Heart left ventricle (tissue), 16 donors: Measurements from ENCODE around the gene MPRIP. TPM values are rescaled to one million over a fixed set of nuclear protein-coding genes. Genes with fewer than 3 reads are reported as not detected.

ENCODE experiments used
- ATAC-seq, 4 donors: fragments of 200-7000 bp; cut with Tn5 transposase; one replicate each; pipeline ENCODE4 v1.9.1; 2020 to 2022; ENCODE audit warnings: moderate library complexity in 4 of 4, mild to moderate bottlenecking in 3 of 4, moderate number of reproducible peaks in 1 of 4
- DNase-seq, 5 donors: peaks; one replicate each; pipeline ENCODE4 v3.0.0-alpha.2; 2020
- H3K27ac ChIP-seq, 12 donors: fragments of 200-600 bp; sonication (generic) in 4 of 12; one replicate each; pipeline versions ENCODE4 v1.5.0 to v1.8.0; 2016 to 2022; ENCODE audit warnings: mild to moderate bottlenecking in 2 of 12
- H3K27me3 ChIP-seq, 9 donors: fragments of 200-600 bp; sonication (generic) in 2 of 9; one replicate each; pipeline versions ENCODE4 v1.5.1 to v1.8.0; 2016 to 2022; ENCODE audit warnings: mild to moderate bottlenecking in 3 of 9
- H3K36me3 ChIP-seq, 9 donors: fragments of 200-600 bp; sonication (generic) in 2 of 9; one replicate each; pipeline versions ENCODE4 v1.5.0 to v1.8.0; 2018 to 2022; ENCODE audit warnings: mild to moderate bottlenecking in 2 of 9
- H3K4me1 ChIP-seq, 12 donors: fragments of 200-600 bp; sonication (generic) in 4 of 12; one replicate each; pipeline versions ENCODE4 v1.5.0 to v1.8.0; 2016 to 2022; ENCODE audit warnings: mild to moderate bottlenecking in 3 of 12
- H3K4me3 ChIP-seq, 12 donors: fragments of 200-600 bp; sonication (generic) in 4 of 12; one replicate each; pipeline versions ENCODE4 v1.5.0 to v1.8.0; 2017 to 2022; ENCODE audit warnings: mild to moderate bottlenecking in 9 of 12, moderate library complexity in 4 of 12
- H3K9me3 ChIP-seq, 12 donors: fragments of 200-600 bp; sonication (generic) in 4 of 12; one replicate each; pipeline versions ENCODE4 v1.5.0 to v1.8.0; 2016 to 2022; ENCODE audit warnings: mild to moderate bottlenecking in 1 of 12
- POLR2A ChIP-seq, 2 donors: fragments of 450-650 bp; IDR thresholded peaks; one replicate each; pipeline ENCODE4 v1.6.1; 2017; ENCODE audit warnings: antibody characterized with exemption in 2 of 2, mild to moderate bottlenecking in 2 of 2, moderate library complexity in 2 of 2
- WGBS, 4 donors: extraction: QIAGEN DNeasy Blood & Tissue Kit in 2 of 4; methylation state at CpG; one replicate each; pipeline versions ENCODE4 v1.1.5 to v1.1.7; 2013 to 2018; 5-methylcytosine and 5-hydroxymethylcytosine counted together
- intact Hi-C, 10 donors: fragments of 100-400 bp; cut with DNase I; formaldehyde crosslinking; loops; one replicate each; pipeline versions ENCODE4 v1.11.1 to v1.14.2; 2022
- polyA plus RNA-seq, 2 donors: library from polyadenylated mRNA; stranded (reverse); fragments of 200-250 nt; gene quantifications; one replicate each; pipeline ENCODE4 v1.2.3, GENCODE V29; 2013
- total RNA-seq, 9 donors: library from RNA; depleted of rRNA in 2 of 9; stranded (reverse); fragments of >200 nt in 2 of 9; fragmentation: NEBNext Ultra II Directional in 3 of 9; extraction: Animal tissue kit (Norgen Biotek cat#: 25700) in 3 of 9; gene quantifications; one replicate each; pipeline versions ENCODE4 v1.1.0 to v1.2.4, GENCODE V29; 2016 to 2023
- TF ChIP-seq, protein P1 (sequence below), 12 donors: fragments of 200-600 bp; sonication (generic) in 4 of 12; IDR thresholded peaks; one replicate each; pipeline versions ENCODE4 v1.5.0 to v1.8.0; 2018 to 2022; ENCODE audit warnings: antibody characterized with exemption in 12 of 12, mild to moderate bottlenecking in 5 of 12
- donor health status: ischemic (EF 13 %, LVEDD 7.1; RV severe dilation, severe dysfunction).
- donor health status: healthy with polysubstance abuse.
- donor health status: DM: no; HTN: yes; CAD: no.
- donor health status: DM: no; HTN: no; CAD: no.
- donor health status: ischemic (EF 25% LVEDD 6.9; RV normal size, moderate dysfunction).
- donor health status: ischemic (EF 25% LVEDD 5.7; RV mildly dilated, moderate dysfunction).
- donor health status: healthy.
- donor health status: DM: yes; HTN: yes; CAD: no.
- donor health status: ischemic (EF 35%, LVEDD 5.7; RV mildly dilated, moderate dysfunction).
- donor health status: nonischemic (EF 11% LVEDD 7.7; RV severe dilation, severe dysfunction).
- donor health status: DM: yes; HTN: yes; CAD: no.
- donor health status: PGD.
- donor health status: ischemic (EF 29% LVEDD 5.4; RV normal size, mild dysfunction).
- donor health status: nonischemic (EF 23%, LVEDD 6.1; RV moderate dilation, normal function).

MPRIP gene
- total and polyA plus RNA-seq, 11 donors, result 131 to 686 (median 343) TPM

DNA sequence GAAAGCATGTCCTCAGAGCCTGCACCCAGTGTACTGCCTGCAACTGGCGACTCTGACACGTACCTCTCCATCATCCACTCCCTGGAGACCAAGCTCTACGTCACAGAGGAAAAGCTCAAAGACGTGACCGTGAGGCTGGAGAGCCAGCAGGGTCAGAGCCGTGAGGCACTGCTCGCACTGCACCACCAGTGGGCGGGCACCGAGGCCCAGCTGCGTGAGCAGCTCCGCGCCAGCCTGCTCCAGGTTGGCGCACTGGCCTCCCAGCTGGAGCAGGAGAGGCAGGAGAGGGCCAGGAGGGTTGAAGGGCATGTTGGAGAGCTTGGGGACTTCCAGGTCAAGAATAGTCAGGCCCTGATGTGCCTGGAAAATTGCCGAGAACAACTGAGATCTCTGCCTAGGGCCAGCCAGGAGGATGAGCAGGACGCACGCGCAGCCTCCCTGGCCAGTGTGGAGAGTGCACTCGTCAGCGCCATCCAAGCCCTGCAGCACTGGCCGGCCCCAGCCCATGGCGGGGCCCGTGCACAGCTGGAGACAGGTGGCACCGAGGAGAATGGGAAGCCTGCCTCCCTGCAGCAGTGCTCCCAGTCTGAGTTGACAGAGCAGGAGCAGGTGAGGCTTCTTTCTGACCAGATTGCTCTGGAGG lies 123.5 kb downstream of the MPRIP start:
- Histone ChIP-seq H3K36me3 (peaks cover 2 to 98% (median 84%) of the 10 kb centered on the region in 9 donors), H3K9me3 (no peaks in the 10 kb centered on the region), H3K27me3 (no peaks in the 10 kb centered on the region), H3K4me1 (peaks cover 0 to 22% (median 4%) of the 10 kb centered on the region in 12 donors), H3K4me3 (no peak overlapping the region), H3K27ac (no peak overlapping the region)
- WGBS, 4 donors, result 86 to 92% (median 91%) methylated on average over 18 to 23 of the region's 23 CpGs
- TF ChIP-seq, protein P1, sequence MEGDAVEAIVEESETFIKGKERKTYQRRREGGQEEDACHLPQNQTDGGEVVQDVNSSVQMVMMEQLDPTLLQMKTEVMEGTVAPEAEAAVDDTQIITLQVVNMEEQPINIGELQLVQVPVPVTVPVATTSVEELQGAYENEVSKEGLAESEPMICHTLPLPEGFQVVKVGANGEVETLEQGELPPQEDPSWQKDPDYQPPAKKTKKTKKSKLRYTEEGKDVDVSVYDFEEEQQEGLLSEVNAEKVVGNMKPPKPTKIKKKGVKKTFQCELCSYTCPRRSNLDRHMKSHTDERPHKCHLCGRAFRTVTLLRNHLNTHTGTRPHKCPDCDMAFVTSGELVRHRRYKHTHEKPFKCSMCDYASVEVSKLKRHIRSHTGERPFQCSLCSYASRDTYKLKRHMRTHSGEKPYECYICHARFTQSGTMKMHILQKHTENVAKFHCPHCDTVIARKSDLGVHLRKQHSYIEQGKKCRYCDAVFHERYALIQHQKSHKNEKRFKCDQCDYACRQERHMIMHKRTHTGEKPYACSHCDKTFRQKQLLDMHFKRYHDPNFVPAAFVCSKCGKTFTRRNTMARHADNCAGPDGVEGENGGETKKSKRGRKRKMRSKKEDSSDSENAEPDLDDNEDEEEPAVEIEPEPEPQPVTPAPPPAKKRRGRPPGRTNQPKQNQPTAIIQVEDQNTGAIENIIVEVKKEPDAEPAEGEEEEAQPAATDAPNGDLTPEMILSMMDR (IDR thresholded peaks at IDR 0.05), result no peak
- TF ChIP-seq POLR2A (IDR thresholded peaks at IDR 0.05), result no peak
- no peak for ATAC-seq
- peak in 1 of 5 donors; percentile 33 for DNase-seq
- intact Hi-C loops, result no loop called here

DNA sequence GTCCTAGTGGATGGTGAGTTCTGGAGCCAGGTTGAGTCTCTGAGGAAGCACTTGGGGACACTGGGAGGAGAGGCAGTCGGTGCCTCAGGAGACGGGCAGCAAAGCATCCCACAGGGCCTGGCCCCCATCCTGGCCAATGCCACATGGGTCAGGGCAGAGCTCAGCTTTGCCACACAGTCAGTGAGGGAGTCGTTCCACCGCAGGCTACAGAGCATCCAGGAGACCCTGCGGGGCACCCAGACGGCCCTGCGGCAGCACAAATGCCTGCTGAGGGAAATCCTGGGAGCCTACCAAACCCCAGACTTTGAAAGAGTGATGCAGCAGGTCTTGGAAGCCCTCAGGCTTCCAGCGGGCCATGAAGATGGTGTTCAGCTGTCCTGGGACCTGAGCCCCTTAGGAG lies 124.2 kb downstream of the MPRIP start:
- Histone ChIP-seq H3K9me3 (no peaks in the 10 kb centered on the region), H3K4me1 (peaks cover 0 to 22% (median 11%) of the 10 kb centered on the region in 12 donors), H3K27ac (no peak overlapping the region), H3K36me3 (peaks cover 2 to 98% (median 84%) of the 10 kb centered on the region in 9 donors), H3K4me3 (no peak overlapping the region), H3K27me3 (no peaks in the 10 kb centered on the region)
- TF ChIP-seq, protein P1 (IDR thresholded peaks at IDR 0.05), result no peak
- no peak for TF ChIP-seq POLR2A (IDR thresholded peaks at IDR 0.05)
- DNase-seq (peak in 1 of 5 donors; percentile 14), ATAC-seq (no peak)
- 93 to 97% (median 95%) methylated on average over 5 to 8 of the region's 8 CpGs for WGBS, 4 donors
- intact Hi-C loops, result no loop called here

DNA sequence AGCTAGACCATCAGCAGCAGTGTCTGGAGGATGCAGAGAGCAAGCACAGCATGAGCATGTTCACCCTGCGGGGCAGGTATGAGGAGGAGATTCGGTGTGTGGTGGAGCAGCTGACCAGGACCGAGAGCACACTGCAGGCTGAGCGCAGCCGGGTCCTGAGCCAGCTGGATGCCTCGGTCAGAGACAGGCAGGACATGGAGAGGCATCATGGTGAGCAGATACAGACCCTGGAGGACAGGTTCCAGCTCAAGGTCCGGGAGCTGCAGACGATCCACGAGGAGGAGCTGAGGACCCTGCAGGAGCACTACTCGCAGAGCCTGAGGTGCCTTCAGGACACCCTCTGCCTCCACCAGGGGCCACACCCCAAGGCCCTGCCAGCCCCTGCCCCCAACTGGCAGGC lies 125.1 kb downstream of the MPRIP start:
- H3K36me3 ChIP-seq, result peaks cover 5 to 98% (median 84%) of the 10 kb centered on the region in 9 donors
- H3K27me3 ChIP-seq, result no peaks in the 10 kb centered on the region
- 87 to 93% (median 92%) methylated on average over 9 to 10 of the region's 10 CpGs for WGBS, 4 donors
- no peak for TF ChIP-seq POLR2A (IDR thresholded peaks at IDR 0.05)
- TF ChIP-seq, protein P1 (IDR thresholded peaks at IDR 0.05), result no peak
- H3K4me1 ChIP-seq, result peaks cover 0 to 21% (median 17%) of the 10 kb centered on the region in 12 donors
- no peaks in the 10 kb centered on the region for H3K9me3 ChIP-seq
- intact Hi-C loops, result no loop called here
- no peak overlapping the region for H3K4me3 ChIP-seq
- DNase-seq, result peak in 1 of 5 donors; percentile 51
- no peak for ATAC-seq
- H3K27ac ChIP-seq, result no peak overlapping the region

DNA sequence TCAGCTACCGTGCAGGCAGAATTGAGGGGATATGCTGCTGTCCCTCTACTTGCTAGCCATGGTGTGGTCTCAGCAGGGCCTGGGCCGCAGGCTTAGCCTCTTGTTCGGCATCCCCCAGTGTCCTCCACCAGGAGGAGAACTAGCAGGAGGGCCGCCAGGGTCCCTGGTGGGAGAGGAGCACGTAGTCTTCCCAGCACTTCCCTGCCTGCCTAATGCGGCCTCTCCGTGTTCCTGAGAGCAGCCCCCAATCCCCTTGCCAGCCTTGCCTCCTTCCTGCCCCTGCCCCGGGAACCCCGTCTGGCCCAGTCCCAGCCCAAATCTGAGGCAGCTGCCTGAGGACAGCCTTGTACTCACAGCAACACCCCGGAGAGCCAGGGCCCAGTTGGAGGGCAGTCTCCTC lies 125.7 kb downstream of the MPRIP start:
- Histone ChIP-seq H3K27ac (no peak overlapping the region), H3K9me3 (no peaks in the 10 kb centered on the region), H3K4me3 (no peak overlapping the region), H3K27me3 (no peaks in the 10 kb centered on the region), H3K36me3 (peaks cover 5 to 98% (median 84%) of the 10 kb centered on the region in 9 donors), H3K4me1 (peaks cover 0 to 25% (median 18%) of the 10 kb centered on the region in 12 donors)
- WGBS, 4 donors, result 83 to 95% (median 91%) methylated on average over 8 to 10 of the region's 10 CpGs
- ATAC-seq, result no peak
- no peak for TF ChIP-seq POLR2A (IDR thresholded peaks at IDR 0.05)
- TF ChIP-seq, protein P1 (IDR thresholded peaks at IDR 0.05), result no peak
- intact Hi-C loops, result no loop called here
- peak in 1 of 5 donors; percentile 42 for DNase-seq
